ENCODE results near the gene OR52E4.

GRCh38 chr11:5833446-5833845, 47.0 kb upstream of the OR52E4 start:
- TF ChIP-seq CTCF (tag by site-specific recombination; IDR thresholded peaks at IDR 0.05) (no peak), ZNF184 (tag by site-specific recombination; IDR thresholded peaks at IDR 0.05) (no peak), SP3 (tag by site-specific recombination; IDR thresholded peaks at IDR 0.05) (no peak), YY1 (tag by site-specific recombination; IDR thresholded peaks at IDR 0.05) (no peak), ZBTB20 (tag by site-specific recombination; IDR thresholded peaks at IDR 0.05) (no peak), SP7 (tag by site-specific recombination; IDR thresholded peaks at IDR 0.05) (no peak), ZNF274 (IDR thresholded peaks at IDR 0.05; ENCODE audit: low read length) (no peak), ZNF274 (tag by site-specific recombination; IDR thresholded peaks at IDR 0.05; ENCODE audit: borderline replicate concordance) (no peak), ZNF785 (tag by site-specific recombination; IDR thresholded peaks at IDR 0.05) (no peak), ZNF362 (tag by site-specific recombination; IDR thresholded peaks at IDR 0.05) (no peak), ZNF350 (tag by site-specific recombination; IDR thresholded peaks at IDR 0.05) (no peak), ZNF157 (tag by site-specific recombination; IDR thresholded peaks at IDR 0.05) (no peak)

All from HEK293 (cell line).